Effector CD8-positive, alpha-beta T cell (primary cell): ENCODE results near the gene CDC34.
A peak's percentile ranks its signal among the peaks of the same experiment; 100 is the strongest.

ENCODE experiments used
- DNase-seq: peaks from one replicate; lab custom pipeline; 2025; lab: John Stamatoyannopoulos, UW
- total RNA-seq, 4 experiments: gene quantifications; one replicate each; lab custom pipeline; 2026; lab: John Stamatoyannopoulos, UW

CDC34 gene, protein sequence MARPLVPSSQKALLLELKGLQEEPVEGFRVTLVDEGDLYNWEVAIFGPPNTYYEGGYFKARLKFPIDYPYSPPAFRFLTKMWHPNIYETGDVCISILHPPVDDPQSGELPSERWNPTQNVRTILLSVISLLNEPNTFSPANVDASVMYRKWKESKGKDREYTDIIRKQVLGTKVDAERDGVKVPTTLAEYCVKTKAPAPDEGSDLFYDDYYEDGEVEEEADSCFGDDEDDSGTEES
- 45.3 to 53.1 (median 50.8) reads per million in 4 experiments for total RNA-seq

DNA sequence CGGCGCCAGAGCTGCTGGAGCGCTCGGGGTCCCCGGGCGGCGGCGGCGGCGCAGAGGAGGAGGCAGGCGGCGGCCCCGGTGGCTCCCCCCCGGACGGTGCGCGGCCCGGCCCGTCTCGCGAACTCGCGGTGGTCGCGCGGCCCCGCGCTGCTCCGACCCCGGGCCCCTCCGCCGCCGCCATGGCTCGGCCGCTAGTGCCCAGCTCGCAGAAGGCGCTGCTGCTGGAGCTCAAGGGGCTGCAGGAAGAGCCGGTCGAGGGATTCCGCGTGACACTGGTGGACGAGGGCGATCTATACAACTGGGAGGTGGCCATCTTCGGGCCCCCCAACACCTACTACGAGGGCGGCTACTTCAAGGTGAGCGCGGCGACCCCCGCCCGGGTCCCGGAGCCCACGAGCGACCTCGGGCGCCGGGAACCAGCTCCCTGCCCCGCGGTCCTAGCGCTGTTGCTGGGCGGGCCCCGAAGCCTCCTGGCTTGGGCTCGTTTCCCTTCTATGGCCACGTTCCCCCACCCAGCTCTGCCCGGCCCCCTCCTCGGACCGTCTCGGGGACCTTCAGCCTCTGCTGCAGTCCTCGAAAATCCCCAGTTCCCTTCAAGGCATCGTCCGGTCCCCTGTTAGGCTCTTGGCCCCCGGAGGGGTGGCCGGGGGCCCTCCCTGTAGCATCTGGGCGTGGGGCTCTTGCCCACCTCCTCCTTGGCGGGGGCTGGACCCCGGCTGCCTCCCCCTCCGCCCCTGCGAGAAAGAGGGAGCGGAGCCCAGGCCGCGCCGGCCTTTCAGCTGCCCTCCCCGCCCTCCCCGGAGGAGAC is at the start of gene CDC34:
CDC34 (plus strand) TSS at position 8 of the 808 bp plus-strand sequence; CDS start at position 180, 172 bp downstream.
- no peak for DNase-seq

DNA sequence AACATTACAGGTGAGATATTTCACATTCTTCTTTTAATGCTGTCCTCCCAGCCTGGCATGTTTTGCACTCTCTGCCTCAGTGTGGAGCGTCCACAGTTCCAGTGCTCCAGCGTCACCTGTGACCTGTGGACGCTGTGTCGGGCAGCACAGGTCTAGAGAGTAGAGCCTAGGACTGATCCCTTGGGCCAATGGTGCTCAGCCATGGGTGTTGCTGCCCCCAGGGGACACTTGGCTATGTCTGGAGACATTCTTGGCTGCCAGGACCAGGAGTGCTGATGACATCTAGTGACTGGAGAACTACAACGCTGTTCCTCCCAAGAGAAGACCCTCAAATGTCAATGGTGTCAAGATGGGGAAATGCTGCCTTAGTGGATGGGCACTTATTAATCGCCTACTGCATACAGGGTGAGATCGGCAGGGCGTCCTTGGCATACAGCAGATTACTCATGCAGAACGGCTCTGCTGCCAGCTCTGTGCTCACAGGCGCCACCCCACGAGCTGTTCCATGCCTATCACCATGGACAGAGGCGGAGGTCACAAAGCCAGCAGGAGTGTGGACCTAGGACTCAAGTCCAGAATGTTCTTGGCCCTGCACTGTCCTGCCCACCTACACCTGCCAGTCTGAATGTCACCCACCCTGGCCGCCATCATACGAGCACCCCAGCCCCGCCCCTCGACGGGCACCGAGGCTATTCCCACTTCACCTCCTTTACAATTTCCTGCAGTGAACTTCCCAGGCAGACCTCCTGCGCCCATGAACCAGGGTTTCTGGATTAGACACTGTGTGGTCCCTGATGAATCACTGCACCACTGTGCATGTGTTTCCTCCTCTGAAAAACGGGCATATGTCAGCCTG is 49.1 kb upstream of the CDC34 start:
- no peak for DNase-seq

DNA sequence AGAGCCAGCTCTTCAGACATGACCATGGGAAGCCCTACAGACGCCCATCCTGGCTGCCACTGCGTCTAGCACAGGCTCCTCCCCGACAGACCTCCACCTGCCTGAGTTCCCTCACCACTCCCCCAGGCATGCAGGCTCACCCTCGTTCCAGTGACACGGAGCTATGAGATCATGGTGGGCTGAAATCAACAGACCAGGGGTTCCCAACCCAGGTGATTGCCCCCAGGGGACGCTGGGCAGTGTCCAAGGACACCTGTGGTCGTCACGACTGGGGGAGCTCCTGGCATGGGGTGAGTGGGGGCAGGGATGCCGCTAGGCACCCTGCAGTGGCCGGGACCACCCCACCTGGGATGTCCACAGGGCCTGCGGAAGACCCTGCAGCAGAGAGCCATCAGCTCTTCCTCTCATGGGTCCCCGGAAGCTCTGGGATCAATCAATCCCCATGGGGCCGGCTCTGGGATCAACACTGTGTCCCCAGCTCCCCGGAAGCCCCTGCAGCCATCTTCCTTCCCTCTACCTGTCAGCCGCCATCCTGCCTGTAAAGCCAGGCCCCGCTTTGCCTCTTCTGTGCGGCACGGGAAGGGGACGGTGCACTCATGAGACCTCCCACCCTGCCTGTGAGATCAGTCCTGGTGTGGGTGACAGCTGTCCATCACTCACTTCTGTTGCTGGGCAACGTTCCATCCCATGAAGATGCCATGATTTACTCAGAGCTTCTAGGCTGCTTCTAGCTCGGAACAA is 48.1 kb upstream of the CDC34 start:
- no peak for DNase-seq

DNA sequence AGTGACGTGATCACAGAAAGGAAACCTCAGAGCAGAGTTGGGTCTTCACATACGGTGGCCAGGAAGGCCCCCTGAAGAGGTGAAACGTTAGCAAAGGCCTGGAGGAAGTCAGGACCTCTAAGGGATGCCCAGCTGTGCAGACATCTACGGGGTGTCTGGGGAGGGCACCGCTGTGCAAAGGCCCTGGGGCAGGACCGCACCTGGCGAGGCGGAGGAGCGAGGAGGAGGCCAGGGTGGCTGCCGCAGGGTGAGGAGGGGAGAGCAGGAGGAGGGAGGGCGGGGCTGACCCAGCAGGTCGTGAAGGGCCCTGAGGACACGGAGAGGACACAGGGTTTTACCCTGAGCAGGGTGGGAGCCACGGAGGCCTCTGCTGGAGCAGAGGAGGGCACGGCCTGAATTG is 47.1 kb upstream of the CDC34 start:
- DNase-seq = no peak

DNA sequence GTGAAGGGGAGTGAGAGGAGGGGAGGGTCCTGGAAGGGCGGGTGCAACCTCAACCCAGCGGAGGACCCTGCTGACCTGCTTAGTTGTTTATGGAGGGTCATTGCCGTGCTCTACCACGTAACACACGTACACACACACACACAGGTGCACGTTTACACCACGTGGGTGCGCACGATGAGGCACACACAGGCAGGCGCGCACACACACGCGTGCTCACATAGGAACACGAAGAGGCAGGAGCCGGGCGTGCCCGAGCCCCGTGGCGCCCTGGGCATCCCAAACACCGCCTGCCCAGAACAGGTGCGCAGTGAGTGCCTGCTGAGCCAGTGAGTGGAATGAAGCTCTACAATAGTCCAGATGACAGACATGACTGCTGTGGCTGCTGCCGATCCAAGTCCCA is 46.5 kb upstream of the CDC34 start:
- DNase-seq = no peak

DNA sequence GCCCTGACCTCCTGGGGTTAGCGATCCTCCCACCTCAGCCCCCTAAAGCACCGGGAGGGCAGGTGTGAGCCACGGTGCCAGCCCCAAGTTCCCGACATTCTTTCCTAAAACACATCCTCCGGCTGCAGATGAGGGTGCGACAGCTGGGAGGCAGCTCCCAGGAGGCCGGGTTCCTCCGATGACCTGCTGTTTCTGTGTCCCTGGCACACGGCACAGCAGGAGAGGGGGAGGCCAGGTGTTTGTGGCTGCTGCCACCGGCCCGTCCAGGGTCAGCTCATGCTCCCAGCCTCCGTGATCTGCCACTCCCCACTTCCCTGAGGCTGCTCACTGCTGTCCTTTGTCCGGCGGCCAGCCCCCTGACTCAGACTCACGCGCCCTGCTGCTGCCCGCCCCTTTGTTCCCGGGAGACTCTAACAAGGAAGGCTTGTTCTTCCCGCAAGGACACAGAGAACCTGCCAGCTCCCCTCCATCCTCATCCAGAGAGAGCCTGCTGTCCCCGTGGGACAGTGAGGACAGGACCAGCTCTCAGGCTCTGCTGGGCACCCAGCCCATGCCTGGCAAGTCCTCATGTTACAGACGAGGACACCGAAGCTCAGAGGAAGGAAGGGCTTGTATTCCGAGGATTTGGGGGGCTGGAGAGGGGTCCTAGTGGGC is 45.9 kb upstream of the CDC34 start:
- no peak for DNase-seq

DNA sequence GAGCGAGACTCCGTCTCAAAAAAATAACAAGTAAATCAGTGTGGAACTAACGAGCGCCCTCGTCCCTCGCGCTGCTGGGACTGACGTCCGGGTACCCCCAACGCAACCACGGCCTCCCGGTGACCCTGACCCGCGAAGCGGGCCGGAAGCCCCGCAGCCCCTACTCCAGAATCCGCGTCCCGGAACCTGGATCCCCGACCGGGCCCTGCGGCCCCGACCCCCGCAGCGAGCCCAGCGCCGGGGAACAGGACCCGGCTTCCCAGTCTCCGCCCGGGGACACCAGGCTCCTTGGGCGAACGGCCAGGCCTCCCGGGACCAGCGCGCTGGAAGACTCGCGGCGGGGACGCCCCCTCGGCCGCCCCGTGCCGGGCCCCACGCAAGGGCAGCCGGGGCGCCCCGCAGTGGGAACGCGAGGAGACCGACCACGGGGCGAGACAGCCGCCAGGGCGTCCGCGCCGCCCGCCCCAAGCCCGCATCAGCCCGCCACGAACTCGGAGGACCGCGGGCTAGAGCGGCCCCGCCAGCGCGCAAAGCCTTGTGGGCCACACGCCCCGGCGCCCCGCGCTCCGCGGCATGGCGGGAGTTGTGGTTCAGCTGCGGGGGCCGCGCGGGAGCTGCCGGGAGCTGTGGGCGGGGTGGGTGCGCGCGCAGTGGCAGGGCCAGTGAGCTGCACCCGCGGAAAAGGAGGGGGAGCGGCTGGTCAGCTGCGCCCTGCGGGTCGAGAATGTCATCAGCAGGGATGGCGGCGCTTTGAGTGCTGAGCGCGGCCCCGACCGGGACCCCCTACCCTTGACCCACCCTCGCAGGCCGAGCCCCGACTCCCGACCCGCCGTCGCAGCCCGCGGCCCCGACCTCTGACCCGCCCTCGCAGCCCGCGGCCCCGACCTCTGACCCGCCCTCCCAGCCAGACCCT is 42.8 kb upstream of the CDC34 start:
- peak; percentile 75 for DNase-seq

DNA sequence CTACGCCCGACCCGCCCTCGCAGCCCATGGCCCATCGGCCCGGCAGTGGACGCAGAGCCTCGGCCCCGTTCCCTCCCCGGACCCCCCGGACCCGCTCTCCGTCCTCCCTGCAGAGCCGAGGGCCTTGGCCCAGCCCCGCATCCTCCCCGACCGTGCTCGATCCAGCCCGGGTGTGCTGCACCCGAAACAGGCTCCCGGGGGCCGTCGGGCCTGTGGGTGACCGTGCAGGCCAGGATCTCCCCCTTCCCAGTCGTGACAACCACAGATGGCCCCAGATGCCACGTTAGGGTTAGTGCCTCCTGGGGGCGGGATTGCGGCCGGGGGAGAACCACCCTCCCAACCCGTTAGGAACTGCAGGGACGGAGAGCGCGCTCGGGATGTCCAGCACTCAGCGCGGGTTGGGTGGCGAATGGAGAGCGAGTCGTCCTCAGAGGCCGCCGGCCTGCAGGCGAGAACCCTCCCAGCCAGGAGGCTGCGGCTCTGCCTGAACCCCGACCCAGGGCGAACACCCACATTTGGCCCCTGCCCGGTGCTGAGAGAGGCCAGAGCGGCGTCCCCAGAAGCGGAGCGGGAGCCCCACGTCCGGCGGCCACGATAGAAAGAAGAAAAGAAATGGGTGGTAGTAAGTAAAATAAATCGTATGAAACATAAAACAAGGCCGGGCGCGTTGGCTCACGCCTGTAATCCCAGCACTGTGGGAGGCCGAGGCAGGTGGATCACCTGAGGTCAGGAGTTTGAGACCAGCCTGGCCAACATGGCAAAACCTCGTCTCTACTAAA is 42.0 kb upstream of the CDC34 start:
- no peak for DNase-seq

DNA sequence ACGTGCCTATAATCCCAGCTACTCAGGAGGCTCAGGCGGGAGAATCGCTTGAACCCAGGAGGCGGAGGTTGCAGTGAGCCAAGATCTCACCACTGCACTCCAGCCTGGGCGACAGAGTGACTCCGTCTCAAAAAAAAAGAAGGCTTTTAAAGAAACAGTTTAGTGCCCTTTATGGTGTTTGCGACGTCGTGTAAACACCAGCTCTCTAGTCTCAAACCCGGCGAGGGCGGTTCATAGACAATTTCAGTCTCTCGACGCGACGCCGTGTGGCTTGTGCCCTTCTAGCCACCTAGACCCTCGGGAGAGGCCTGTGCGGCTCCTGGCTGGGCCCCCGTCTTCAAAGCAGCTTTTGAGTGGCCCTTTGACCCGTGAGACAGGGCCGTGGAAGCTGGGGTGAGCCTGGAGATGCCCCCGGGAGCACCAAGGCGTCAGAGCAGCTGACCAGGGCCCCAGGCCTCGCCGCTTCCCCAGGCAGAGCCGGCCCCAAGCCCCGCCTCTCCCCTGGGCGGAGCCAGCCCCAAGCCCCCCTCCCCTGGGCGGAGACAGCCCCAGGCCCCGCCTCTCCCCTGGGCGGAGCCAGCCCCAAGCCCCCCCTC is 40.3 kb upstream of the CDC34 start:
- DNase-seq = peak; percentile 46

DNA sequence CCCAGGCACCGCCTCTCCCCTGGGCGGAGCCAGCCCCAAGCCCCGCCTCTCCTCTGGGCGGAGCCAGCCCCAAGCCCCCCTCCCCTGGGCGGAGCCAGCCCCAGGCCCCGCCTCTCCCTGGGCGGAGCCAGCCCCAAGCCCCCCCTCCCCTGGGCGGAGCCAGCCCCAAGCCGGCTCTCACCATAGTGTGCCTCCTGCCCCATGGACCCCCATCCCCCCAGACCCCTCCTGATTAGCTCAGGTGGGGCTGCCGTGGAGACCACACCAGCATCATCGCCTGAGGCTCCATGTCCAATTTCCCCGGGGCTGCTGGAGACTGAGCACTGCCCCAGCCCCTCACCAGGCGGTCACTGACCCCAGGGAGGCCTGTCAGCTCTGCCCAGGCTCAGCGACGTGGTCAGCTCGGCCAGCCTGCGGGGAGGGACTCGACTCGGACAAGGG is 39.4 kb upstream of the CDC34 start:
- peak; percentile 71 for DNase-seq

DNA sequence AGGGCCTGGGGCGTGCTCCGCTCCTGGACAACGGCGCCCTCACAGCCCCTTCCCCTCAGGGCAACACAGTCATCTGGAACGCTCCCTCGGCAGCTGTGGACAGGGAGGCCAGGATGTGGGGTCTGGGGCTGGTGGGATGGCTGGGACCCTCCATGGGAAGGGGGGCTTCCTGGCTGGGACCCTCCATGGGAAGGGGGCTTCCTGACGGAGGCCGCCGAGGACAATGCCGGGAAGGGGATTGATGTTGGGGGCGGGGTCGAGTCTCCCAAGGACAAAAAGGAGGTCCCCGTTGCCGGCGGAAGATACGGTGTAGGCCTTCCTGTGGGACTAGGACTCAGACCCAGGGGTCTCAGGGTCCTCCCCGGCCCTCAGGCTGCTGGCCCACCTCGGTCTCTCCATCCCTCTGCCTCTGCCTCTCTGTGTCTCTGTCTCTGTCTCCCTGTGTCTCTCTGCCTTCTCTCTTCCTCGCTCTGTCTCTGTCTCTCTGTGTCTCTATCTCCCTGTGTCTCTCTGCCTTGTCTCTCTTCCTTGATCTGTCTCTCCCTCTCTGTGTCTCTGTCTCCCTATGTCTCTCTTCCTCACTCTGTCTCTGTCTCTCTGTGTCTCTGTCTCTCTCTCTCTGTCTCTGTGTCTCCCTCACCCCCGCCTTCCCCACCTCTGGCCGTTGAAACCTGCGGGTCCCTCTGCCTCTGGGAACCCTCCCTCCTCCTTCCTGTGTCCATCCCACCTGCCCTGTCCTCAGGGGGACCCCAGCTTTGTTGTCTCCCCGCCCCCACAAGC is 38.0 kb upstream of the CDC34 start:
- DNase-seq = no peak

DNA sequence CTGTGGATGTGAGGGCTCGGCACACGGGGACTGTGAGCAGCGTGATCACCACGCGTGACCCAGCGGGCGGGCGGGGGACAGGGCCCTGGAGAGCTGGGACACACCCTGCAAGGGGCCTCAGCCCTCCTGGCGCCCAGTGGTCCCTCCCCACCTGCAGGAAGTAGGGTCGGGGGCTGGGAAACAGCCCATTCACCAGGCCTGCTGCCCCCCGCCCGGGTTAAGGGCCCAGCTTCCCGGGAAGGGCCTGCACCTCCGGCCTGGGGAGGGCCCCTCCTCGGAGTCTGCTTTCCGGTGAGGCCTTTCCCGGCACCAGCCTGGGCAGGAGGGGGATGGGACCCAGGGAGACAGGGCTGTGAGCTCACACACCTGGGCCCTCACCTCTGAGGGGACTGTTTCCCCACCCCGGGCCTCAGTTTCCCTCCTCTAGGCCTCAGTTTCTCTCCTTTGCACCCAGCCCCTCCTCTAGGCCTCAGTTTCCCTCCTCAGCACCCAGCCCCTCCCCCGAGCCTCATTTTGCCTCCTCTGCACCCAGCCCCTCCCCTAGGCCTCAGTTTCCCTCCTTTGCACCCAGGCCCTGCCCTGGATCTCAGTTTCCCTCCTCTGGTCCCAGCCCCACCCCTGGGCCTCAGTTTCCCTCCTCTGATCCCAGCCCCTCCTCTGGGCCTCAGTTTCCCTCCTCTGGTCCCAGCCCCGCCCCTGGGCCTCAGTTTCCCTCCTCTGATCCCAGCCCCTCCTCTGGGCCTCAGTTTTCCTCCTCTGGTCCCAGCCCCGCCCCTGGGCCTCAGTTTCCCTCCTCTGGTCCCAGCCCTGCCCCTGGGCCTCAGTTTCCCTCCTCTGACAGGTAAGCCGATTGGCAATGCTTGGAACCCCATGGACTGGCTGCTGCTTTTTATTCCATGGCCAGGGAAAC is 37.1 kb upstream of the CDC34 start:
- DNase-seq = no peak

DNA sequence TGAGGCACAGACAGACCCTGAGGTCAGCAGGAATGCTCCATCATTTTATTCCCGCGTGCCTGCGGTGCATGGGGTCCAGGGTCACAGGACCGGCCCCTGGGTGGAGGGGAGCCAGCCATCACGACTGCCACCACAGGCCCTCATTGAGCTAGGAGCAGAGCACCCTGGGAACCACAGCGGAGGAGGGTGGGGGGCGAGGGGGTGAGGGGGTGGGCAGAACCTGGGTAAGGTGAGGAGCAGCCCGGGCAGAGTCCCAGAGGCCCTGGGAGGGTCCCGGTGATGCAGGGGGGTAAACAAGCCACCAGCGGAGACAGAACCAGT is 36.5 kb upstream of the CDC34 start:
- DNase-seq = no peak

DNA sequence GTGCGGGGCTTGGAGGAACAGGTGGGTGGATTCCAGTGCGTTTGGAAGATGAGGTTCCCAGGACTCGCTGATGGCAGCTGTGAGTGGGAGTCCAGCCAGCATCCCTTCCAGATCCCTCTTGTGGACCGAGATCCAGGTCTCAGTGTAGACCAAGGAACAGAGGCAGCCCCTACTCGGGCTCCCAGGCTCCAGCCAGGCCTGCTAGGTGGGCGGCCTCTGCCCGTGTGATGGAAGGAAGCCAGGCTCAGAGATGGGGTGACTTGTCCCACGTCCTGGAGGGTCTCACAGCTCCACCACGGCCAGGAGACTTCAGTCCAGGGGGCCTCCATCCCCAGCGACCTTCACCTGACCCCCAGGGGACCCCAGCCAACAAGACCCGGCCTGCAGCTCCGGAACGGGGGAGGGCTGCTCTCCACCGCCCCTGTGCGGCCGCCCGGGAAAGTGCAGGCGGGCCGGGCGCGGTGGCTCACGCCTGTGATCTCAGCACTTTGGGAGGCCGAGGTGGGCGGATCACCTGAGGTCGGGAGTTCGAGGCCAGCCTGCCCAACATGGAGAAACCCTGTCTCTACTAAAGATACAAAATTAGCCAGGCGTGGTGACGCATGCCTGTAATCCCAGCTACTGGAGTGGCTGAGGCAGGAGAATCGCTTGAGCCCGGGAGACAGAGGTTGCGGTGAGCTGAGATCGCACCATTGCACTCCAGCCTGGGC is 36.0 kb upstream of the CDC34 start:
- DNase-seq = peak; percentile 28

DNA sequence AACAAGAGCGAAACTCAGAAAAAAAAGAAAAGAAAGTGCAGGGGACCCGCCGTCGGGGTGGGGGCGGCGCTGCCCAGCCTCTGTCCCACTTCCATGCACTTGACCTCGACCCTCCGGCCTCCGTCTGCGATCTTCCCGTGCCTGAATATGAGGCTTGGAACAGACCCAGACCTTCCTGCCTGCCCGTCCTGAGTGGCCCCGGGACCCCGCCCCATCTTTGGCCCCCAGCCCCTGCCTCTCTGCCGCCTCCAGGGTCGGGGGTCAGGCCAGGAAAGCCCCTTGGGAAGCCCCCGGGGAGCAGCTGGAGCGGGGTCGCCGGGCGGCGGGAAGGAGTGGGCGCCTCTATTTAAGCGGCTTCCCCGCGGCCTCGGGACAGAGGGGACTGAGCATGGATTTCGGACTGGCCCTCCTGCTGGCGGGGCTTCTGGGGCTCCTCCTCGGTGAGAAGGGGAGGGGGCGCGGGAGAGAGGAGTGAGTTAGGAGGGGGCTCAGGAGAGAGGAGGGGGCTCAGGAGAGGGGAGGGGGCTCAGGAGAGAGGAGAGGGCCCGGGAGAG is 35.4 kb upstream of the CDC34 start, which contains the start of gene MADCAM1:
MADCAM1 (plus strand) TSS at position 375 of the 554 bp plus-strand sequence; CDS start at position 389, 14 bp downstream.
- DNase-seq = no peak

DNA sequence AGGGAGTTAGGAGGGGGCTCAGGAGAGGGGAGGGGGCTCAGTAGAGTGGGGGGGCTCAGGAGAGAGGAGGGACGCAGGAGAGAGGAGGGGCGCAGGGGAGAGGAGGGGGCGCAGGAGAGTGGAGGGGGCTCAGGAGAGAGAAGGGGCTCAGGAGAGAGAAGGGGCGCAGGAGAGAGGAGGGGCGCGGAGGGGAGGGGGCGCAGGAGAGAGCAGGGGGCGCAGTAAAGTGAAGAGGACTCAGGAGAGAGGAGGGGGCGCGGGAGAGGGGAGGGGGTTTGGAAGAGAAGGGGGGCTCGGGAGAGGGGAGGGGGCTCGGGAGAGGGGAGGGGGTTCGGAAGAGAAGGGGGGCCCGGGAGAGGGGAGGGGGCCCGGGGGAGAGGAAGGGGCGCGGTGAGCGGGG is 34.6 kb upstream of the CDC34 start:
- no peak for DNase-seq
